Spleen (tissue), 11 donors: Measurements from ENCODE around the gene ZNF335. TPM values are rescaled to one million over a fixed set of nuclear protein-coding genes. Genes with fewer than 3 reads are reported as not detected.

Experiments used
- DNase-seq: peaks from one replicate; pipeline ENCODE4 v3.0.0-alpha.2; 2020
- H3K27ac ChIP-seq, 8 donors: fragments of 200-600 bp; sonication (generic) in 7 of 8; 1 replicate in 4 of 8; 2 replicates in 4 of 8; pipeline versions ENCODE4 v1.5.0 to v1.8.0; 2016 to 2021; ENCODE audit warnings: inconsistent platforms in 4 of 8, mild to moderate bottlenecking in 4 of 8, moderate library complexity in 1 of 8
- H3K27me3 ChIP-seq, 7 donors: fragments of 200-600 bp; sonication (generic) in 6 of 7; replicated peaks in 1 of 7; 1 replicate in 4 of 7; 2 replicates in 3 of 7; pipeline versions ENCODE4 v1.5.0 to v1.8.0; 2016 to 2021; ENCODE audit warnings: inconsistent platforms in 3 of 7, mild to moderate bottlenecking in 1 of 7
- H3K36me3 ChIP-seq, 6 donors: fragments of 200-600 bp; sonication (generic) in 5 of 6; 1 replicate in 4 of 6; 2 replicates in 2 of 6; pipeline versions ENCODE4 v1.5.0 to v1.8.0; 2016 to 2021; ENCODE audit warnings: inconsistent platforms in 2 of 6
- H3K4me1 ChIP-seq, 6 donors: fragments of 200-600 bp; sonication (generic) in 5 of 6; 1 replicate in 3 of 6; 2 replicates in 3 of 6; pipeline versions ENCODE4 v1.5.0 to v1.8.0; 2016 to 2021; ENCODE audit warnings: inconsistent platforms in 3 of 6
- H3K4me3 ChIP-seq, 8 donors: fragments of 200-600 bp; sonication (generic) in 7 of 8; 1 replicate in 4 of 8; 2 replicates in 4 of 8; pipeline versions ENCODE4 v1.5.0 to v1.8.0; 2016 to 2021; ENCODE audit warnings: inconsistent platforms in 4 of 8, mild to moderate bottlenecking in 4 of 8, moderate library complexity in 2 of 8
- H3K9me3 ChIP-seq, 8 donors: fragments of 200-600 bp; sonication (generic) in 7 of 8; 1 replicate in 4 of 8; 2 replicates in 4 of 8; pipeline versions ENCODE4 v1.5.0 to v1.8.0; 2016 to 2021; ENCODE audit warnings: inconsistent platforms in 4 of 8
- CTCF ChIP-seq, 11 experiments: fragments of 200-600 bp in 7 of 11; fragments of 450-650 bp in 4 of 11; sonication (generic) in 4 of 11; IDR thresholded peaks in 8 of 11; conservative IDR thresholded peaks in 3 of 11; 1 replicate in 7 of 11; 2 replicates in 4 of 11; pipeline versions ENCODE4 v1.4.0 to v1.8.0; 2016 to 2021; ENCODE audit warnings: antibody characterized with exemption in 11 of 11, inconsistent platforms in 4 of 11, mild to moderate bottlenecking in 1 of 11
- POLR2A ChIP-seq, 3 donors: fragments of 450-650 bp; IDR thresholded peaks; one replicate each; pipeline ENCODE4 v1.5.1; 2017; ENCODE audit warnings: antibody characterized with exemption in 3 of 3, mild to moderate bottlenecking in 1 of 3
- POLR2AphosphoS5 ChIP-seq, 3 donors: sonication (generic); formaldehyde crosslinking; IDR thresholded peaks; one replicate each; pipeline ENCODE4 v1.5.1; 2017; ENCODE audit warnings: antibody characterized with exemption in 3 of 3
- WGBS, 5 donors: extraction: QIAGEN DNeasy Blood & Tissue Kit in 3 of 5; methylation state at CpG; one replicate each; pipeline versions ENCODE4 v1.1.5 to v1.1.7; 2013 to 2018; 5-methylcytosine and 5-hydroxymethylcytosine counted together
- intact Hi-C: fragments of 100-400 bp; cut with DNase I; formaldehyde crosslinking; loops from one replicate; pipeline ENCODE4 v1.15.0; 2023; ENCODE audit warnings: low total_unique reads
- polyA plus RNA-seq, 3 donors: library from polyadenylated mRNA; stranded (reverse); fragments of 200-250 nt; gene quantifications; one replicate each; pipeline ENCODE4 v1.2.1, GENCODE V29; 2013
- total RNA-seq, 7 donors: library from RNA; depleted of rRNA in 3 of 7; stranded (reverse); fragments of >200 nt in 3 of 7; fragmentation: NEBNext Ultra II Directional in 4 of 7; extraction: Animal tissue kit (Norgen Biotek cat#: 25700) in 4 of 7; gene quantifications; one replicate each; pipeline versions ENCODE4 v1.1.0 to v1.2.1, GENCODE V29; 2016 to 2021
- donor health status: healthy with polysubstance abuse.
- donor health status: DM: no; HTN: no; CAD: no; lungs with moderate emphysema.
- donor health status: DM: no; HTN: no; CAD: no.
- donor health status: Bipolar disorder and iron deficiency.
- donor health status: healthy.
- donor health status: DM: no; HTN: no; CAD: no.
- donor health status: DM: yes; HTN: yes; CAD: no.

The ZNF335 gene
- total and polyA plus RNA-seq, 10 donors = 8.2 to 46.3 (median 32.5) TPM

- Histone ChIP-seq H3K27me3 (peaks cover 14 to 57% (median 51%) of the 10 kb centered on the region in 7 donors), H3K4me3 (peak overlapping the region in 6 of 8 donors; percentile 6 to 67 (median 34)), H3K27ac (peak overlapping the region in 4 of 8 donors; percentile 6 to 87 (median 68)), H3K36me3 (peaks cover 0 to 30% (median 0%) of the 10 kb centered on the region in 6 donors), H3K9me3 (no peaks in the 10 kb centered on the region), H3K4me1 (peaks cover 21 to 62% (median 42%) of the 10 kb centered on the region in 6 donors)
- peak; percentile 94 for DNase-seq
- TF ChIP-seq POLR2AphosphoS5 (IDR thresholded peaks at IDR 0.05) (peak in 2 of 3 donors; percentile 51 to 60), POLR2A (IDR thresholded peaks at IDR 0.05) (no peak), CTCF (IDR thresholded peaks at IDR 0.05 in 8 of 11, conservative IDR thresholded peaks at IDR 0.05 in 3 of 11) (peak; percentile 72 to 94 (median 84))
- WGBS, 5 donors = 1 to 3% (median 2%) methylated on average over 45 to 67 of the region's 67 CpGs
- intact Hi-C loops = no loop called here
Measured at GRCh38 chr20:46013829-46014516, 42.0 kb upstream of the ZNF335 start.

GRCh38 chr20:46013322-46013828 lies 41.4 kb upstream of the ZNF335 start:
- peaks cover 22 to 68% (median 47%) of the 10 kb centered on the region in 6 donors for H3K4me1 ChIP-seq
- peak overlapping the region in 6 of 8 donors; percentile 6 to 67 (median 34) for H3K4me3 ChIP-seq
- H3K27ac ChIP-seq = peak overlapping the region in 4 of 8 donors; percentile 6 to 87 (median 68)
- WGBS, 5 donors = 12 to 22% (median 19%) methylated on average over 25 to 29 of the region's 29 CpGs
- peak; percentile 81 for DNase-seq
- H3K9me3 ChIP-seq = no peaks in the 10 kb centered on the region
- peaks cover 0 to 30% (median 0%) of the 10 kb centered on the region in 6 donors for H3K36me3 ChIP-seq
- no peak for TF ChIP-seq POLR2A (IDR thresholded peaks at IDR 0.05)
- no peak for TF ChIP-seq POLR2AphosphoS5 (IDR thresholded peaks at IDR 0.05)
- no peak for TF ChIP-seq CTCF (IDR thresholded peaks at IDR 0.05 in 8 of 11, conservative IDR thresholded peaks at IDR 0.05 in 3 of 11)
- intact Hi-C loops = no loop called here
- peaks cover 14 to 63% (median 54%) of the 10 kb centered on the region in 7 donors for H3K27me3 ChIP-seq

DNA sequence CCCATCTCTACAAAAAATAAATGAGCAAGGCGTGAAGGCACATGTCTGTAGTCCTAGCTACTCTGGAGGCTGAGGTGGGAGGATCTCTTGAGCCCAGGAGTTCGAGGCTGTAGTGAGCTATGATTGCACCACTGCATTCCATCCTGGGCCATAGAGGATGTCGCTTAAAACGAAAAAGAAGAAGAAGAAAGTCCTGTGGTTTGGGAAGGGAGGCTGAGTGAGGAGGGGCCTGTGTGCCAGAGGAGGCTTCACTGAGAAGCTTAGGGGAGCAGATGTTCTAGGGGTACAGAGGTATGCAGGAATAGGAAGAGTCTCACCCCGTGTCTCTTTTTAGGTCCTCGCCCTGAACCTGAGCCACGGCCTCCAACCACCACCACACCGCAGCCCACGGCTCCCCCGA lies 40.9 kb upstream of the ZNF335 start:
- Histone ChIP-seq H3K4me1 (peaks cover 26 to 73% (median 51%) of the 10 kb centered on the region in 6 donors), H3K27ac (peak overlapping the region in 4 of 8 donors; percentile 6 to 87 (median 68)), H3K9me3 (no peaks in the 10 kb centered on the region), H3K36me3 (peaks cover 0 to 30% (median 0%) of the 10 kb centered on the region in 6 donors), H3K27me3 (peaks cover 14 to 68% (median 54%) of the 10 kb centered on the region in 7 donors), H3K4me3 (peak overlapping the region in 4 of 8 donors; percentile 34 to 67 (median 37))
- 38 to 60% (median 50%) methylated on average over 7 to 10 of the region's 10 CpGs for WGBS, 5 donors
- no peak for TF ChIP-seq CTCF (IDR thresholded peaks at IDR 0.05 in 8 of 11, conservative IDR thresholded peaks at IDR 0.05 in 3 of 11)
- no peak for TF ChIP-seq POLR2AphosphoS5 (IDR thresholded peaks at IDR 0.05)
- no peak for TF ChIP-seq POLR2A (IDR thresholded peaks at IDR 0.05)
- DNase-seq = no peak
- intact Hi-C loops = no loop called here
